ENCODE results near the gene RSU1.

Gene RSU1

GRCh38 chr10:16648366-16648765 is 168.9 kb downstream of the RSU1 start:
- WGBS, 2 experiments (ENCODE audit: insufficient coverage in 2 of 2), result 86 to 100% methylated on average over 1 of the region's 2 CpGs
- no peaks in the 10 kb centered on the region for H3K9me3 ChIP-seq (ENCODE audit: control insufficient read depth, low read length)
- no peak overlapping the region for H3K27ac ChIP-seq (ENCODE audit: low read depth, low read length, severe bottlenecking)
- no peak overlapping the region for H3K4me3 ChIP-seq (ENCODE audit: extremely low read depth, insufficient read depth, low read length, poor library complexity, severe bottlenecking)
- H3K4me1 ChIP-seq (ENCODE audit: control insufficient read depth, insufficient read depth, low read length, poor library complexity, severe bottlenecking), result no peaks in the 10 kb centered on the region
- no peaks in the 10 kb centered on the region for H3K36me3 ChIP-seq (ENCODE audit: control insufficient read depth, insufficient read depth, low read length)

GRCh38 chr10:16646181-16647059 is 170.8 kb downstream of the RSU1 start:
- no peak overlapping the region for H3K4me3 ChIP-seq (ENCODE audit: extremely low read depth, insufficient read depth, low read length, poor library complexity, severe bottlenecking)
- 84 to 95% methylated on average over 6 to 9 of the region's 13 CpGs for WGBS, 2 experiments (ENCODE audit: insufficient coverage in 2 of 2)
- no peaks in the 10 kb centered on the region for H3K9me3 ChIP-seq (ENCODE audit: control insufficient read depth, low read length)
- no peaks in the 10 kb centered on the region for H3K4me1 ChIP-seq (ENCODE audit: control insufficient read depth, insufficient read depth, low read length, poor library complexity, severe bottlenecking)
- no peak overlapping the region for H3K27ac ChIP-seq (ENCODE audit: low read depth, low read length, severe bottlenecking)
- H3K36me3 ChIP-seq (ENCODE audit: control insufficient read depth, insufficient read depth, low read length), result no peaks in the 10 kb centered on the region

- Histone ChIP-seq H3K4me1 (ENCODE audit: control insufficient read depth, insufficient read depth, low read length, poor library complexity, severe bottlenecking) (no peaks in the 10 kb centered on the region), H3K4me3 (ENCODE audit: extremely low read depth, insufficient read depth, low read length, poor library complexity, severe bottlenecking) (no peak overlapping the region), H3K9me3 (ENCODE audit: control insufficient read depth, low read length) (no peaks in the 10 kb centered on the region), H3K27ac (ENCODE audit: low read depth, low read length, severe bottlenecking) (no peak overlapping the region), H3K36me3 (ENCODE audit: control insufficient read depth, insufficient read depth, low read length) (no peaks in the 10 kb centered on the region)
- WGBS, 2 experiments (ENCODE audit: insufficient coverage in 2 of 2), result 100% methylated on average over 1 of the region's 5 CpGs; no CpG with 5 or more reads in 1 of the 2 experiments
Measured at GRCh38 chr10:16644146-16644545, 173.1 kb downstream of the RSU1 start.

- no peaks in the 10 kb centered on the region for H3K9me3 ChIP-seq (ENCODE audit: control insufficient read depth, low read length)
- H3K4me1 ChIP-seq (ENCODE audit: control insufficient read depth, insufficient read depth, low read length, poor library complexity, severe bottlenecking), result no peaks in the 10 kb centered on the region
- no CpG with 5 or more reads among the region's 3 CpGs for WGBS, 2 experiments (ENCODE audit: insufficient coverage in 2 of 2)
- H3K4me3 ChIP-seq (ENCODE audit: extremely low read depth, insufficient read depth, low read length, poor library complexity, severe bottlenecking), result no peak overlapping the region
- no peaks in the 10 kb centered on the region for H3K36me3 ChIP-seq (ENCODE audit: control insufficient read depth, insufficient read depth, low read length)
- no peak overlapping the region for H3K27ac ChIP-seq (ENCODE audit: low read depth, low read length, severe bottlenecking)
Measured at GRCh38 chr10:16643502-16643901, 173.7 kb downstream of the RSU1 start.

- H3K4me1 ChIP-seq (ENCODE audit: control insufficient read depth, insufficient read depth, low read length, poor library complexity, severe bottlenecking), result no peaks in the 10 kb centered on the region
- no peaks in the 10 kb centered on the region for H3K9me3 ChIP-seq (ENCODE audit: control insufficient read depth, low read length)
- no peak overlapping the region for H3K4me3 ChIP-seq (ENCODE audit: extremely low read depth, insufficient read depth, low read length, poor library complexity, severe bottlenecking)
- no peaks in the 10 kb centered on the region for H3K36me3 ChIP-seq (ENCODE audit: control insufficient read depth, insufficient read depth, low read length)
- WGBS, 2 experiments (ENCODE audit: insufficient coverage in 2 of 2), result 66 to 78% methylated on average over 1 to 2 of the region's 2 CpGs
- H3K27ac ChIP-seq (ENCODE audit: low read depth, low read length, severe bottlenecking), result no peak overlapping the region
Measured at GRCh38 chr10:16640153-16640552, 177.1 kb downstream of the RSU1 start.

- H3K4me3 ChIP-seq (ENCODE audit: extremely low read depth, insufficient read depth, low read length, poor library complexity, severe bottlenecking), result no peak overlapping the region
- no peaks in the 10 kb centered on the region for H3K4me1 ChIP-seq (ENCODE audit: control insufficient read depth, insufficient read depth, low read length, poor library complexity, severe bottlenecking)
- no peak overlapping the region for H3K27ac ChIP-seq (ENCODE audit: low read depth, low read length, severe bottlenecking)
- H3K36me3 ChIP-seq (ENCODE audit: control insufficient read depth, insufficient read depth, low read length), result no peaks in the 10 kb centered on the region
- WGBS, 2 experiments (ENCODE audit: insufficient coverage in 2 of 2), result 100% methylated on average over 1 to 3 of the region's 4 CpGs
- H3K9me3 ChIP-seq (ENCODE audit: control insufficient read depth, low read length), result no peaks in the 10 kb centered on the region
Measured at GRCh38 chr10:16639471-16639870, 177.8 kb downstream of the RSU1 start.

GRCh38 chr10:16632996-16633395 is 184.2 kb downstream of the RSU1 start:
- no peaks in the 10 kb centered on the region for H3K36me3 ChIP-seq (ENCODE audit: control insufficient read depth, insufficient read depth, low read length)
- H3K9me3 ChIP-seq (ENCODE audit: control insufficient read depth, low read length), result peaks cover 3% of the 10 kb centered on the region
- no peak overlapping the region for H3K4me3 ChIP-seq (ENCODE audit: extremely low read depth, insufficient read depth, low read length, poor library complexity, severe bottlenecking)
- no peaks in the 10 kb centered on the region for H3K4me1 ChIP-seq (ENCODE audit: control insufficient read depth, insufficient read depth, low read length, poor library complexity, severe bottlenecking)
- WGBS, 2 experiments (ENCODE audit: insufficient coverage in 2 of 2), result 93 to 100% methylated on average over 1 to 3 of the region's 5 CpGs
- no peak overlapping the region for H3K27ac ChIP-seq (ENCODE audit: low read depth, low read length, severe bottlenecking)

- Histone ChIP-seq H3K4me3 (ENCODE audit: extremely low read depth, insufficient read depth, low read length, poor library complexity, severe bottlenecking) (no peak overlapping the region), H3K27ac (ENCODE audit: low read depth, low read length, severe bottlenecking) (no peak overlapping the region), H3K36me3 (ENCODE audit: control insufficient read depth, insufficient read depth, low read length) (no peaks in the 10 kb centered on the region), H3K9me3 (ENCODE audit: control insufficient read depth, low read length) (no peaks in the 10 kb centered on the region), H3K4me1 (ENCODE audit: control insufficient read depth, insufficient read depth, low read length, poor library complexity, severe bottlenecking) (no peaks in the 10 kb centered on the region)
- 90 to 98% methylated on average over 4 to 5 of the region's 5 CpGs for WGBS, 2 experiments (ENCODE audit: insufficient coverage in 2 of 2)
Measured at GRCh38 chr10:16626697-16627096, 190.5 kb downstream of the RSU1 start.

- no peaks in the 10 kb centered on the region for H3K36me3 ChIP-seq (ENCODE audit: control insufficient read depth, insufficient read depth, low read length)
- no peak overlapping the region for H3K4me3 ChIP-seq (ENCODE audit: extremely low read depth, insufficient read depth, low read length, poor library complexity, severe bottlenecking)
- 90 to 91% methylated on average over 2 of the region's 2 CpGs for WGBS, 2 experiments (ENCODE audit: insufficient coverage in 2 of 2)
Measured at GRCh38 chr10:16612981-16613355, 204.3 kb downstream of the RSU1 start.

GRCh38 chr10:16612115-16612980 is 204.9 kb downstream of the RSU1 start:
- Histone ChIP-seq H3K36me3 (ENCODE audit: control insufficient read depth, insufficient read depth, low read length) (no peaks in the 10 kb centered on the region), H3K4me1 (ENCODE audit: control insufficient read depth, insufficient read depth, low read length, poor library complexity, severe bottlenecking) (no peaks in the 10 kb centered on the region), H3K27ac (ENCODE audit: low read depth, low read length, severe bottlenecking) (no peak overlapping the region), H3K4me3 (ENCODE audit: extremely low read depth, insufficient read depth, low read length, poor library complexity, severe bottlenecking) (no peak overlapping the region), H3K9me3 (ENCODE audit: control insufficient read depth, low read length) (no peaks in the 10 kb centered on the region)
- WGBS, 2 experiments (ENCODE audit: insufficient coverage in 2 of 2), result 73 to 92% methylated on average over 3 to 5 of the region's 7 CpGs

More at GRCh38 chr10:16612981-16613355, 204.3 kb downstream of the RSU1 start:
- Histone ChIP-seq H3K27ac (ENCODE audit: low read depth, low read length, severe bottlenecking) (no peak overlapping the region), H3K4me1 (ENCODE audit: control insufficient read depth, insufficient read depth, low read length, poor library complexity, severe bottlenecking) (no peaks in the 10 kb centered on the region), H3K9me3 (ENCODE audit: control insufficient read depth, low read length) (no peaks in the 10 kb centered on the region)
